HEK293 (cell line): ENCODE measurements around the gene KLHL17.

Experiments
- CTCF ChIA-PET: fragments of 350-600 bp; formaldehyde crosslinking; extraction: SDS; loops from one replicate; lab custom pipeline; 2021; ENCODE audit warnings: antibody characterized with exemption; lab: Yijun Ruan, JAX
- POLR2A ChIA-PET: fragments of 300-600 bp; formaldehyde crosslinking; extraction: SDS; loops from one replicate; lab custom pipeline; 2020; ENCODE audit warnings: antibody characterized with exemption, inconsistent platforms; lab: Yijun Ruan, JAX
- H3K27ac ChIP-seq: fragments of 200-500 bp; sonication (Bioruptor generic); 2 replicates; pipeline ENCODE4 v1.5.1; 2014; ENCODE audit warnings: low read depth, low read length, control low read depth, inconsistent platforms; ENCODE audit errors: extremely low read depth
- H3K36me3 ChIP-seq, 2 experiments: fragments of 200-500 bp in 1 of 2; sonication (Bioruptor generic) in 1 of 2; 1 replicate in 1 of 2; 2 replicates in 1 of 2; pipeline ENCODE4 v1.5.1; 2014 to 2017; ENCODE audit warnings: inconsistent platforms in 2 of 2, low read length in 2 of 2; ENCODE audit not compliant: control insufficient read depth in 2 of 2, insufficient read depth in 1 of 2
- H3K4me1 ChIP-seq: fragments of 200-500 bp; sonication (Bioruptor generic); 2 replicates; pipeline ENCODE4 v1.5.1; 2014; ENCODE audit warnings: mild to moderate bottlenecking, low read length, inconsistent platforms; ENCODE audit not compliant: control insufficient read depth, insufficient read depth
- H3K4me3 ChIP-seq: 2 replicates; pipeline ENCODE4 v1.5.1; 2011; ENCODE audit warnings: low read depth, mild to moderate bottlenecking, control low read depth, low read length, moderate library complexity
- H3K9me3 ChIP-seq: fragments of 200-500 bp; sonication (Bioruptor generic); 2 replicates; pipeline ENCODE4 v1.5.1; 2014; ENCODE audit warnings: low read depth, low read length, inconsistent platforms; ENCODE audit not compliant: control insufficient read depth, insufficient read depth
- CTCF ChIP-seq: fragments of 450-650 bp; formaldehyde crosslinking; IDR thresholded peaks from 2 replicates; pipeline ENCODE4 v1.5.1; 2016; ENCODE audit warnings: missing biosample characterization, missing genetic modification characterization
- GLIS1 ChIP-seq: fragments of 450-650 bp; formaldehyde crosslinking; IDR thresholded peaks from 2 replicates; pipeline ENCODE4 v1.5.1; 2016; ENCODE audit warnings: missing biosample characterization, missing genetic modification characterization
- GLIS2 ChIP-seq: fragments of 450-650 bp; formaldehyde crosslinking; IDR thresholded peaks from 2 replicates; pipeline ENCODE4 v1.5.1; 2016; ENCODE audit warnings: missing biosample characterization, missing genetic modification characterization
- KLF8 ChIP-seq: fragments of 450-650 bp; formaldehyde crosslinking; IDR thresholded peaks from 2 replicates; pipeline ENCODE4 v1.5.1; 2016; ENCODE audit warnings: missing biosample characterization, missing genetic modification characterization
- KLF9 ChIP-seq: fragments of 450-650 bp; formaldehyde crosslinking; IDR thresholded peaks from 2 replicates; pipeline ENCODE4 v1.5.1; 2016; ENCODE audit warnings: missing biosample characterization, missing genetic modification characterization, low read depth
- RBAK ChIP-seq: fragments of 450-650 bp; formaldehyde crosslinking; IDR thresholded peaks from 2 replicates; pipeline ENCODE4 v1.5.1; 2016; ENCODE audit warnings: missing biosample characterization, missing genetic modification characterization
- SP2 ChIP-seq: fragments of 450-650 bp; formaldehyde crosslinking; IDR thresholded peaks from 2 replicates; pipeline ENCODE4 v1.5.1; 2016; ENCODE audit warnings: missing biosample characterization, missing genetic modification characterization
- WT1 ChIP-seq: fragments of 450-650 bp; formaldehyde crosslinking; IDR thresholded peaks from 2 replicates; pipeline ENCODE4 v1.5.1; 2016; ENCODE audit warnings: missing biosample characterization, missing genetic modification characterization
- ZFHX2 ChIP-seq: fragments of 450-650 bp; formaldehyde crosslinking; conservative IDR thresholded peaks from 2 replicates; pipeline ENCODE4 v1.5.1; 2016; ENCODE audit warnings: missing biosample characterization, missing genetic modification characterization
- ZNF121 ChIP-seq: fragments of 450-650 bp; formaldehyde crosslinking; IDR thresholded peaks from 2 replicates; pipeline ENCODE4 v1.5.1; 2016; ENCODE audit warnings: missing biosample characterization, missing genetic modification characterization
- ZNF274 ChIP-seq, 2 experiments: fragments of 200-500 bp in 1 of 2; fragments of 450-650 bp in 1 of 2; sonication (Bioruptor generic) in 1 of 2; formaldehyde crosslinking in 1 of 2; IDR thresholded peaks; 2 replicates each; pipeline versions ENCODE4 v1.5.1 to v1.6.1; 2014 to 2016; ENCODE audit warnings: borderline replicate concordance in 1 of 2, inconsistent platforms in 1 of 2, low read length in 1 of 2, missing biosample characterization in 1 of 2, missing genetic modification characterization in 1 of 2
- ZNF610 ChIP-seq: fragments of 450-650 bp; formaldehyde crosslinking; IDR thresholded peaks from 2 replicates; pipeline ENCODE4 v1.5.1; 2016; ENCODE audit warnings: missing biosample characterization, missing genetic modification characterization, borderline replicate concordance
- ZNF670 ChIP-seq: fragments of 450-650 bp; formaldehyde crosslinking; IDR thresholded peaks from 2 replicates; pipeline ENCODE4 v1.5.1; 2016; ENCODE audit warnings: missing biosample characterization, missing genetic modification characterization, low read depth
- ZNF692 ChIP-seq: fragments of 450-650 bp; formaldehyde crosslinking; IDR thresholded peaks from 2 replicates; pipeline ENCODE4 v1.5.1; 2016; ENCODE audit warnings: missing biosample characterization, missing genetic modification characterization
- TF ChIP-seq, protein P1 (sequence below): fragments of 450-650 bp; formaldehyde crosslinking; IDR thresholded peaks from 2 replicates; pipeline ENCODE4 v1.5.1; 2016; ENCODE audit warnings: missing biosample characterization, missing genetic modification characterization
- TF ChIP-seq, protein P2 (sequence below): fragments of 450-650 bp; formaldehyde crosslinking; IDR thresholded peaks from 2 replicates; pipeline ENCODE4 v1.5.1; 2016; ENCODE audit warnings: missing biosample characterization, missing genetic modification characterization
- TF ChIP-seq, protein P3 (sequence below): sonication (generic); formaldehyde crosslinking; IDR thresholded peaks from 2 replicates; pipeline ENCODE4 v1.8.1; 2022; ENCODE audit warnings: mild to moderate bottlenecking, moderate library complexity, missing genetic modification reagents

Gene KLHL17

DNA sequence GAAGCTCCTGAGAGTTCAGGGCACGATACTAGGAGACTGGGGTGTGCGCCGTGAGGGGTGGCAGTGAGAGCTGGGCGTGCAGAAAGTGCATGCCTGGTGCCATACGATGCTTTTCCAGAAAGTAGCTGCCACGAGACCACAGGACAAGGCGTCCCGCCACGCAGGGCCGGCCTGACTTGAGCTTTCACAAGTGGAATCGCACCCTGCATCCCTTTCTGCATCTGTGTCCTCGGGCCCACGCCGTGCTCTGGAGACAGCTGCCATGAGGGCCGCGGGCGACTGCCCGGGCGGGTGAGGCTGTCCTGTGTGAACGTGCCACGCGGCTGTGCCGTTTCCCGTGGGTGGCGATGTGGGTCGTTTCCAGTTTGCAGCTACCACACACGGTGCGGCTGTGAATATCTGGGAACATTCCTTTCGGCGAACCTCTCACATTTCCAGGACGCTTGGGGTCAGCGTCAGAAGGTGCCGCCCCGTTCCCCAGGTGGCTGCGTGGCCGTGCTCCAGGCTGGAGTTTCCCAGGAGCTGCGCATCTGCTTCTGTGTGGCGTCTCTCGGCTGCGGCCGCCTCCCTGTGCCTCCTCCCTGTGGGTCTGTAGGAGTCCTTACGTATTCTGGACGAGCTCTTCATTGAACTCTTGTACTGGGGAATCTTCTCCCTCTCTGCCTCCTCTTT lies 22.5 kb downstream of the KLHL17 start:
- Histone ChIP-seq H3K4me1 (no peaks in the 10 kb centered on the region), H3K36me3 (no peaks in the 10 kb centered on the region)

DNA sequence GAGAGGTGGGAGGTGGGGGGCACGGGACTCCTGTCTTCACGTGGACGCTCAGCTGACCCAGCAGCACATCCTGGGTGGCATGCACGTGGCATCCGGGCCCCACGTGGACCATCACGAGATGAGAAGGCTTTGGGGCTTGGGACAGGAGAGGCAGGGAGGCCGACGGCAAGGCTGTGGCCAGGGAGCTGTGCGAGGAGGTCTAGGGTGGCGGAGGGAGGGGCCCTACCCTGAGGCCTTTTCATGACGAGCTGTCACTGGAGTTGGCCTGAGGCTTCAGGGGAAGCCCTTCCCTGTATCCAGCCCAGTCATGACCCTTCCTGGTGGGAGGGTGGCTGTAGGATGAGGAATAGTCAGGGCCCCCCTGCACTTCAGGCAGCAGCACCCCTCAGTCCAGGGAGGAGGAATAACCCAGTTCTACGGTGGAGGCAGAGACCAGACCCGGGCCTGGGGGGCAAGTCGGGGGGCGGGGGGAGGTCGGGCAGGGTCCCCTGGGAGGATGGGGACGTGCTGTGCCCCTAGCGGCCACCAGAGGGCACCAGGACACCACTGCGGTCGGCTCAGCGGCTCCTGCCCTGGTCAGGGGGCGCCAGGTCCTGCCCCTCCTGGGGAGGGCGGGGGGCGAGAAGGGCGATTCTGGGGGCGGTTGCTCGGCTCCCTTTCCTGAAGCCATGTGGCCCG lies 23.6 kb downstream of the KLHL17 start:
- Histone ChIP-seq H3K4me3 (no peak overlapping the region), H3K36me3 (no peaks in the 10 kb centered on the region), H3K9me3 (no peaks in the 10 kb centered on the region), H3K4me1 (no peaks in the 10 kb centered on the region), H3K27ac (no peak overlapping the region)
- TF ChIP-seq ZFHX2 (tag by site-specific recombination) = peak; percentile 35; the same call in 1 of the 2 replicates
- TF ChIP-seq WT1 = no peak
- TF ChIP-seq, protein P1, sequence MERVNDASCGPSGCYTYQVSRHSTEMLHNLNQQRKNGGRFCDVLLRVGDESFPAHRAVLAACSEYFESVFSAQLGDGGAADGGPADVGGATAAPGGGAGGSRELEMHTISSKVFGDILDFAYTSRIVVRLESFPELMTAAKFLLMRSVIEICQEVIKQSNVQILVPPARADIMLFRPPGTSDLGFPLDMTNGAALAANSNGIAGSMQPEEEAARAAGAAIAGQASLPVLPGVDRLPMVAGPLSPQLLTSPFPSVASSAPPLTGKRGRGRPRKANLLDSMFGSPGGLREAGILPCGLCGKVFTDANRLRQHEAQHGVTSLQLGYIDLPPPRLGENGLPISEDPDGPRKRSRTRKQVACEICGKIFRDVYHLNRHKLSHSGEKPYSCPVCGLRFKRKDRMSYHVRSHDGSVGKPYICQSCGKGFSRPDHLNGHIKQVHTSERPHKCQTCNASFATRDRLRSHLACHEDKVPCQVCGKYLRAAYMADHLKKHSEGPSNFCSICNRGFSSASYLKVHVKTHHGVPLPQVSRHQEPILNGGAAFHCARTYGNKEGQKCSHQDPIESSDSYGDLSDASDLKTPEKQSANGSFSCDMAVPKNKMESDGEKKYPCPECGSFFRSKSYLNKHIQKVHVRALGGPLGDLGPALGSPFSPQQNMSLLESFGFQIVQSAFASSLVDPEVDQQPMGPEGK (tag by site-specific recombination) = peak; percentile 86
- TF ChIP-seq KLF9 = 0 out of 2 replicates have a peak, but pooled peaks have one; percentile 20
- TF ChIP-seq GLIS2 (tag by site-specific recombination) = peak; percentile 77
- peak; percentile 54 for TF ChIP-seq CTCF
- TF ChIP-seq, protein P2, sequence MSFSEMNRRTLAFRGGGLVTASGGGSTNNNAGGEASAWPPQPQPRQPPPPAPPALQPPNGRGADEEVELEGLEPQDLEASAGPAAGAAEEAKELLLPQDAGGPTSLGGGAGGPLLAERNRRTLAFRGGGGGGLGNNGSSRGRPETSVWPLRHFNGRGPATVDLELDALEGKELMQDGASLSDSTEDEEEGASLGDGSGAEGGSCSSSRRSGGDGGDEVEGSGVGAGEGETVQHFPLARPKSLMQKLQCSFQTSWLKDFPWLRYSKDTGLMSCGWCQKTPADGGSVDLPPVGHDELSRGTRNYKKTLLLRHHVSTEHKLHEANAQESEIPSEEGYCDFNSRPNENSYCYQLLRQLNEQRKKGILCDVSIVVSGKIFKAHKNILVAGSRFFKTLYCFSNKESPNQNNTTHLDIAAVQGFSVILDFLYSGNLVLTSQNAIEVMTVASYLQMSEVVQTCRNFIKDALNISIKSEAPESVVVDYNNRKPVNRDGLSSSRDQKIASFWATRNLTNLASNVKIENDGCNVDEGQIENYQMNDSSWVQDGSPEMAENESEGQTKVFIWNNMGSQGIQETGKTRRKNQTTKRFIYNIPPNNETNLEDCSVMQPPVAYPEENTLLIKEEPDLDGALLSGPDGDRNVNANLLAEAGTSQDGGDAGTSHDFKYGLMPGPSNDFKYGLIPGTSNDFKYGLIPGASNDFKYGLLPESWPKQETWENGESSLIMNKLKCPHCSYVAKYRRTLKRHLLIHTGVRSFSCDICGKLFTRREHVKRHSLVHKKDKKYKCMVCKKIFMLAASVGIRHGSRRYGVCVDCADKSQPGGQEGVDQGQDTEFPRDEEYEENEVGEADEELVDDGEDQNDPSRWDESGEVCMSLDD (tag by site-specific recombination) = peak; percentile 56
- TF ChIP-seq, protein P3, sequence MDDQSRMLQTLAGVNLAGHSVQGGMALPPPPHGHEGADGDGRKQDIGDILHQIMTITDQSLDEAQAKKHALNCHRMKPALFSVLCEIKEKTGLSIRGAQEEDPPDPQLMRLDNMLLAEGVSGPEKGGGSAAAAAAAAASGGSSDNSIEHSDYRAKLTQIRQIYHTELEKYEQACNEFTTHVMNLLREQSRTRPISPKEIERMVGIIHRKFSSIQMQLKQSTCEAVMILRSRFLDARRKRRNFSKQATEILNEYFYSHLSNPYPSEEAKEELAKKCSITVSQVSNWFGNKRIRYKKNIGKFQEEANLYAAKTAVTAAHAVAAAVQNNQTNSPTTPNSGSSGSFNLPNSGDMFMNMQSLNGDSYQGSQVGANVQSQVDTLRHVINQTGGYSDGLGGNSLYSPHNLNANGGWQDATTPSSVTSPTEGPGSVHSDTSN = 0 out of 2 replicates have a peak, but pooled peaks have one; percentile 39
- TF ChIP-seq GLIS1 (tag by site-specific recombination) = peak; percentile 35
- TF ChIP-seq SP2 (tag by site-specific recombination) = peak; percentile 32
- TF ChIP-seq ZNF692 (tag by site-specific recombination) = no peak
- TF ChIP-seq ZNF670 (tag by site-specific recombination) = no peak
- ChIA-PET CTCF (interaction anchor here (0.6 to 4.0 kb wide), 29 partner anchors 8 to 343 kb away, joined by 3 to 53 read pairs (median 4); partner anchors contain the start of gene AGRN), POLR2A (interaction anchor here (0.9 to 2.0 kb wide), 2 partner anchors 11 to 308 kb away, joined by 3 to 11 read pairs; no protein-coding TSS in a partner anchor)

More for the DNA sequence above, 22.5 kb downstream of the KLHL17 start:
- ChIA-PET CTCF (interaction anchor here (0.6 to 4.0 kb wide), 12 partner anchors 11 to 308 kb away, joined by 3 to 53 read pairs (median 4); no protein-coding TSS in a partner anchor), POLR2A (interaction anchor here (1.1 to 2.0 kb wide), 2 partner anchors 12 to 19 kb away, joined by 3 to 11 read pairs; no protein-coding TSS in a partner anchor)
- Histone ChIP-seq H3K27ac (no peak overlapping the region), H3K9me3 (no peaks in the 10 kb centered on the region), H3K4me3 (no peak overlapping the region)
- TF ChIP-seq KLF9 (no peak), ZNF274 (IDR thresholded peaks at IDR 0.05; ENCODE audit: low read length) (no peak), ZNF274 (tag by site-specific recombination; IDR thresholded peaks at IDR 0.05; ENCODE audit: borderline replicate concordance) (no peak), KLF8 (no peak), ZNF610 (no peak), ZNF121 (tag by site-specific recombination) (no peak), RBAK (tag by site-specific recombination) (no peak)
